ENCODE results near the gene IZUMO4. TPM values are rescaled to one million over a fixed set of nuclear protein-coding genes. Genes with fewer than 3 reads are reported as not detected.
A peak's percentile ranks its signal among the peaks of the same experiment; 100 is the strongest.

IZUMO4 gene
- total RNA-seq, 1 donor from 2014 or later = not detected

DNA sequence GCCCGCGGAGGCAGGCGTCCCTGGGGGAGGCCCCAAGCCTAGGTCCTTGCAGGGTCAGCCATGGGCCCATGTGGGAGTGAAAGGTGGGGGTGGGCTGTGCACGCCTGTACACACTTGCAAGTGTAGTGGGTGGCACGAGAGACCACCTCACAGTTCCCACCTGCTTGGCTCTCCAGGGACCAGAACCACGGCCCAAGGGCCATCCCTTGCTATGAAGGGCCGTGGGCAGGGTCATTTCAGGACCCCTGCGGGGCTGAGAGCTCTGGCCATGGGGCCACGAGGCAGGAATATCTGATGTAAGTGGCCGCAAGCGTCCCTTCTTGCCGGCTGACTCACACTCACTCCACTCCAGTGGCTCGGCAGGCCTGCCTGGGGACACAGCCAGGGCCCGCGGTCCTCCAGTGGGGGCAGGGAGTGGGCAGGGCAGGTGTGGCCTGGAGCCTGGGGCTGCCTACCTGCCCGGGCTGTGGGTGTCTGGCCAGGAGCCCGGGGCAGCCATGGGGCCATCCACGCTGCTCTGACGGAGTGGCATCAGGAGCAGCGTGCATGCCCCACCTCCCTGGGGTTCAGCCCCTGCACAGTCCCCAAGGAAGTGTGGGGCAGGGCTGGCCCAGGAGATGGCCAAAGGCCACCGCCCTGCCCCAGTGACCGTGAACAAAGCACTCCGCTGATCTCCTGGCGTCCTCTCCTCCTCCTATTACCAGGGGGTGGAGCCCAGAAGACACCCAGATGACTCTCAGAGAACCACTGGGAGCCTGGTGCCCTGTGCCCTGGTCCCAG lies 37.1 kb upstream of the IZUMO4 start:
- no peaks in the 10 kb centered on the region for H3K36me3 ChIP-seq
- peaks cover 33% of the 10 kb centered on the region for H3K4me1 ChIP-seq
- H3K27ac ChIP-seq = no peak overlapping the region
- H2AFZ ChIP-seq (replicated peaks) = no peak overlapping the region
- H3F3A ChIP-seq (ENCODE audit: low read depth) = peaks cover 44% of the 10 kb centered on the region
- H3K27me3 Mint-ChIP-seq (ENCODE audit: insufficient read depth, low read depth) = peaks cover 10% of the 10 kb centered on the region
- peak overlapping the region; percentile 78 for H3K4me3 ChIP-seq
- no peaks in the 10 kb centered on the region for H3K36me3 Mint-ChIP-seq
- H3K9ac ChIP-seq = no peak overlapping the region
- peaks cover 53% of the 10 kb centered on the region for H3K4me1 Mint-ChIP-seq
- H3K9me3 ChIP-seq (ENCODE audit: low read depth) = no peaks in the 10 kb centered on the region
- H3K4me2 ChIP-seq = peak overlapping the region; percentile 85
- no peaks in the 10 kb centered on the region for H4K20me1 ChIP-seq (ENCODE audit: low read depth)
- no peaks in the 10 kb centered on the region for H3K9me3 Mint-ChIP-seq
- peak; percentile 70 for DNase-seq (ENCODE audit: low spot score)
- TF ChIP-seq EZH2phosphoT487 (IDR thresholded peaks at IDR 0.05) (no peak), EZH2 (IDR thresholded peaks at IDR 0.05) (no peak)
- TF ChIP-seq, protein P1, sequence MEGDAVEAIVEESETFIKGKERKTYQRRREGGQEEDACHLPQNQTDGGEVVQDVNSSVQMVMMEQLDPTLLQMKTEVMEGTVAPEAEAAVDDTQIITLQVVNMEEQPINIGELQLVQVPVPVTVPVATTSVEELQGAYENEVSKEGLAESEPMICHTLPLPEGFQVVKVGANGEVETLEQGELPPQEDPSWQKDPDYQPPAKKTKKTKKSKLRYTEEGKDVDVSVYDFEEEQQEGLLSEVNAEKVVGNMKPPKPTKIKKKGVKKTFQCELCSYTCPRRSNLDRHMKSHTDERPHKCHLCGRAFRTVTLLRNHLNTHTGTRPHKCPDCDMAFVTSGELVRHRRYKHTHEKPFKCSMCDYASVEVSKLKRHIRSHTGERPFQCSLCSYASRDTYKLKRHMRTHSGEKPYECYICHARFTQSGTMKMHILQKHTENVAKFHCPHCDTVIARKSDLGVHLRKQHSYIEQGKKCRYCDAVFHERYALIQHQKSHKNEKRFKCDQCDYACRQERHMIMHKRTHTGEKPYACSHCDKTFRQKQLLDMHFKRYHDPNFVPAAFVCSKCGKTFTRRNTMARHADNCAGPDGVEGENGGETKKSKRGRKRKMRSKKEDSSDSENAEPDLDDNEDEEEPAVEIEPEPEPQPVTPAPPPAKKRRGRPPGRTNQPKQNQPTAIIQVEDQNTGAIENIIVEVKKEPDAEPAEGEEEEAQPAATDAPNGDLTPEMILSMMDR (IDR thresholded peaks at IDR 0.05) = no peak
- no peaks in the 10 kb centered on the region for H3K79me2 ChIP-seq (ENCODE audit: low read depth)
- H3K27ac Mint-ChIP-seq = peak overlapping the region; percentile 99
- peak overlapping the region; percentile 88 for H3K4me3 Mint-ChIP-seq
- no peaks in the 10 kb centered on the region for H3K27me3 ChIP-seq

GRCh38 chr19:2060884-2061494 lies 35.7 kb upstream of the IZUMO4 start:
- Histone ChIP-seq H3K9ac (peak overlapping the region; percentile 59), H3K4me1 (peaks cover 27% of the 10 kb centered on the region), H3K79me2 (ENCODE audit: low read depth) (no peaks in the 10 kb centered on the region), H3K27me3 (no peaks in the 10 kb centered on the region), H3K27ac (peak overlapping the region; percentile 93), H2AFZ (replicated peaks) (no peak overlapping the region), H3F3A (ENCODE audit: low read depth) (peaks cover 44% of the 10 kb centered on the region), H3K4me2 (peak overlapping the region; percentile 85), H3K9me3 (ENCODE audit: low read depth) (no peaks in the 10 kb centered on the region), H3K4me3 (peak overlapping the region; percentile 78), H4K20me1 (ENCODE audit: low read depth) (no peaks in the 10 kb centered on the region), H3K36me3 (no peaks in the 10 kb centered on the region)
- Mint-ChIP-seq H3K27ac (peak overlapping the region; percentile 99), H3K4me3 (peak overlapping the region; percentile 88), H3K4me1 (peaks cover 52% of the 10 kb centered on the region), H3K27me3 (ENCODE audit: insufficient read depth, low read depth) (peaks cover 6% of the 10 kb centered on the region), H3K9me3 (no peaks in the 10 kb centered on the region), H3K36me3 (no peaks in the 10 kb centered on the region)
- TF ChIP-seq EZH2 (IDR thresholded peaks at IDR 0.05) = no peak
- TF ChIP-seq, protein P1 (IDR thresholded peaks at IDR 0.05) = no peak
- TF ChIP-seq EZH2phosphoT487 (IDR thresholded peaks at IDR 0.05) = no peak
- DNase-seq (ENCODE audit: low spot score) = peak; percentile 92

GRCh38 chr19:2061495-2062388 lies 35.0 kb upstream of the IZUMO4 start:
- peaks cover 6% of the 10 kb centered on the region for H3K27me3 Mint-ChIP-seq (ENCODE audit: insufficient read depth, low read depth)
- peaks cover 48% of the 10 kb centered on the region for H3K4me1 Mint-ChIP-seq
- Histone ChIP-seq H3K9ac (peak overlapping the region; percentile 59), H2AFZ (replicated peaks) (no peak overlapping the region), H3F3A (ENCODE audit: low read depth) (peaks cover 44% of the 10 kb centered on the region), H3K27ac (peak overlapping the region; percentile 93), H3K4me1 (peaks cover 23% of the 10 kb centered on the region), H3K4me2 (peak overlapping the region; percentile 85), H3K36me3 (no peaks in the 10 kb centered on the region), H3K27me3 (no peaks in the 10 kb centered on the region), H4K20me1 (ENCODE audit: low read depth) (no peaks in the 10 kb centered on the region), H3K4me3 (peak overlapping the region; percentile 78), H3K9me3 (ENCODE audit: low read depth) (no peaks in the 10 kb centered on the region), H3K79me2 (ENCODE audit: low read depth) (no peaks in the 10 kb centered on the region)
- H3K4me3 Mint-ChIP-seq = peak overlapping the region; percentile 90
- TF ChIP-seq EZH2 (IDR thresholded peaks at IDR 0.05) (no peak), EZH2phosphoT487 (IDR thresholded peaks at IDR 0.05) (no peak)
- TF ChIP-seq, protein P1 (IDR thresholded peaks at IDR 0.05) = no peak
- no peaks in the 10 kb centered on the region for H3K9me3 Mint-ChIP-seq
- no peaks in the 10 kb centered on the region for H3K36me3 Mint-ChIP-seq
- peak overlapping the region; percentile 99 for H3K27ac Mint-ChIP-seq
- DNase-seq (ENCODE audit: low spot score) = peak; percentile 100

All from neural progenitor cell (in vitro differentiated cells).